Trophoblast cell (in vitro differentiated cells and primary cell): ENCODE results near the gene WHAMM.

Experiments
- DNase-seq, 2 donors: peaks; one replicate each; pipeline ENCODE4 v3.0.0-alpha.2; 2016
- H2AFZ ChIP-seq: 2 replicates; pipeline ENCODE4 v1.6.1; 2013; ENCODE audit warnings: low read length, moderate library complexity, mild to moderate bottlenecking; ENCODE audit not compliant: insufficient read depth, poor library complexity
- H2AK5ac ChIP-seq: 2 replicates; pipeline ENCODE4 v1.6.1; 2013; ENCODE audit warnings: mild to moderate bottlenecking, low read length
- H2BK120ac ChIP-seq: 2 replicates; pipeline ENCODE4 v1.6.1; 2013; ENCODE audit warnings: low read length, mild to moderate bottlenecking, moderate library complexity; ENCODE audit not compliant: insufficient read depth, poor library complexity
- H2BK12ac ChIP-seq: 2 replicates; pipeline ENCODE4 v1.6.1; 2013; ENCODE audit warnings: mild to moderate bottlenecking, low read length, moderate library complexity
- H2BK5ac ChIP-seq: 2 replicates; pipeline ENCODE4 v1.6.1; 2013; ENCODE audit warnings: low read length, low read depth, moderate library complexity, mild to moderate bottlenecking; ENCODE audit not compliant: poor library complexity
- H3K14ac ChIP-seq: 2 replicates; pipeline ENCODE4 v1.6.1; 2013; ENCODE audit warnings: mild to moderate bottlenecking, low read length
- H3K18ac ChIP-seq: 2 replicates; pipeline ENCODE4 v1.6.1; 2013; ENCODE audit warnings: mild to moderate bottlenecking, low read length
- H3K23ac ChIP-seq: 2 replicates; pipeline ENCODE4 v1.6.1; 2013; ENCODE audit warnings: low read length
- H3K27ac ChIP-seq: 2 replicates; pipeline ENCODE4 v1.5.1; 2013; ENCODE audit warnings: low read depth, mild to moderate bottlenecking, inconsistent platforms, low read length, moderate library complexity
- H3K27me3 ChIP-seq: 2 replicates; pipeline ENCODE4 v1.6.1; 2013; ENCODE audit warnings: inconsistent platforms, mild to moderate bottlenecking, low read length, moderate library complexity; ENCODE audit not compliant: insufficient read depth
- H3K36me3 ChIP-seq, 2 experiments: 1 replicate in 1 of 2; 2 replicates in 1 of 2; pipeline ENCODE4 v1.6.1; 2013; ENCODE audit warnings: low read length in 2 of 2, mild to moderate bottlenecking in 2 of 2, moderate library complexity in 1 of 2; ENCODE audit not compliant: insufficient read depth in 2 of 2, control insufficient read depth in 1 of 2
- H3K4ac ChIP-seq: 2 replicates; pipeline ENCODE4 v1.6.1; 2013; ENCODE audit warnings: low read depth, mild to moderate bottlenecking, low read length, moderate library complexity
- H3K4me1 ChIP-seq, 2 experiments: 1 replicate in 1 of 2; 2 replicates in 1 of 2; pipeline ENCODE4 v1.6.1; 2013; ENCODE audit warnings: low read length in 2 of 2, mild to moderate bottlenecking in 2 of 2, moderate library complexity in 1 of 2; ENCODE audit not compliant: insufficient read depth in 2 of 2, control insufficient read depth in 1 of 2
- H3K4me2 ChIP-seq: 2 replicates; pipeline ENCODE4 v1.6.1; 2013; ENCODE audit warnings: inconsistent platforms, mild to moderate bottlenecking, low read length, moderate library complexity
- H3K4me3 ChIP-seq: 2 replicates; pipeline ENCODE4 v1.5.1; 2013; ENCODE audit warnings: mild to moderate bottlenecking, low read depth, low read length, inconsistent platforms
- H3K79me1 ChIP-seq: one replicate; pipeline ENCODE4 v1.6.1; 2013; ENCODE audit warnings: low read length
- H3K79me2 ChIP-seq: 2 replicates; pipeline ENCODE4 v1.6.1; 2013; ENCODE audit warnings: low read length, mild to moderate bottlenecking; ENCODE audit not compliant: control insufficient read depth, insufficient read depth, poor library complexity
- H3K9ac ChIP-seq: 2 replicates; pipeline ENCODE4 v1.6.1; 2013; ENCODE audit warnings: mild to moderate bottlenecking, low read length
- H3K9me3 ChIP-seq: 2 replicates; pipeline ENCODE4 v1.6.1; 2013; ENCODE audit warnings: low read depth, mild to moderate bottlenecking, control low read depth, inconsistent platforms, low read length; ENCODE audit not compliant: insufficient read depth
- H4K12ac ChIP-seq: 2 replicates; pipeline ENCODE4 v1.6.1; 2013; ENCODE audit warnings: low read depth, mild to moderate bottlenecking, low read length, moderate library complexity
- H4K8ac ChIP-seq: 2 replicates; pipeline ENCODE4 v1.6.1; 2013; ENCODE audit warnings: low read depth, mild to moderate bottlenecking, low read length, moderate library complexity
- H4K91ac ChIP-seq: one replicate; pipeline ENCODE4 v1.6.1; 2013; ENCODE audit warnings: low read depth, mild to moderate bottlenecking, low read length, moderate library complexity
- WGBS: extraction: QIAGEN DNeasy Blood & Tissue Kit; methylation state at CpG from one replicate; pipeline ENCODE4 v1.1.7; 2013; ENCODE audit warnings: missing lambda C conversion rate; ENCODE audit not compliant: insufficient read length, insufficient coverage; ENCODE audit errors: extremely low coverage; 5-methylcytosine and 5-hydroxymethylcytosine counted together

Gene WHAMM

GRCh38 chr15:82832601-82833361 is 23.4 kb downstream of the WHAMM start:
- Histone ChIP-seq H3K23ac (no peak overlapping the region), H3K27ac (no peak overlapping the region), H3K9ac (no peak overlapping the region), H3K4me3 (no peak overlapping the region), H3K79me2 (no peaks in the 10 kb centered on the region), H4K91ac (no peak overlapping the region), H3K27me3 (no peaks in the 10 kb centered on the region), H3K79me1 (no peaks in the 10 kb centered on the region), H2AK5ac (no peak overlapping the region), H3K9me3 (no peaks in the 10 kb centered on the region), H3K4me1 (no peaks in the 10 kb centered on the region), H2BK5ac (no peak overlapping the region), H4K8ac (no peak overlapping the region), H3K36me3 (peaks cover 40 to 57% of the 10 kb centered on the region in 2 experiments), H3K18ac (no peak overlapping the region), H3K4me2 (no peak overlapping the region), H4K12ac (no peak overlapping the region), H2BK12ac (no peak overlapping the region), H3K4ac (no peak overlapping the region), H2BK120ac (no peak overlapping the region), H3K14ac (no peak overlapping the region), H2AFZ (no peak overlapping the region)
- WGBS: no CpG with 5 or more reads among the region's 13 CpGs
- peak in 1 of 2 donors; percentile 49 for DNase-seq

GRCh38 chr15:82833362-82833682 is 23.9 kb downstream of the WHAMM start:
- Histone ChIP-seq H3K4me3 (no peak overlapping the region), H3K27me3 (no peaks in the 10 kb centered on the region), H3K14ac (no peak overlapping the region), H3K4ac (no peak overlapping the region), H3K4me1 (no peaks in the 10 kb centered on the region), H3K4me2 (no peak overlapping the region), H3K79me2 (no peaks in the 10 kb centered on the region), H3K9me3 (no peaks in the 10 kb centered on the region), H3K9ac (no peak overlapping the region), H3K36me3 (peaks cover 37 to 52% of the 10 kb centered on the region in 2 experiments), H4K8ac (no peak overlapping the region), H3K23ac (no peak overlapping the region), H3K18ac (no peak overlapping the region), H4K12ac (no peak overlapping the region), H2BK12ac (no peak overlapping the region), H3K79me1 (no peaks in the 10 kb centered on the region), H2BK120ac (no peak overlapping the region), H2BK5ac (no peak overlapping the region), H4K91ac (no peak overlapping the region), H2AFZ (no peak overlapping the region), H3K27ac (no peak overlapping the region), H2AK5ac (no peak overlapping the region)
- no CpG with 5 or more reads among the region's 4 CpGs for WGBS
- DNase-seq: no peak

GRCh38 chr15:82835391-82835917 is 26.0 kb downstream of the WHAMM start:
- Histone ChIP-seq H3K14ac (no peak overlapping the region), H3K27me3 (no peaks in the 10 kb centered on the region), H2BK12ac (no peak overlapping the region), H3K4me3 (peak overlapping the region; percentile 5), H3K18ac (no peak overlapping the region), H3K4me1 (no peaks in the 10 kb centered on the region), H2BK5ac (no peak overlapping the region), H3K4ac (no peak overlapping the region), H3K79me2 (no peaks in the 10 kb centered on the region), H3K9ac (peak overlapping the region; percentile 13), H3K36me3 (peaks cover 30 to 43% of the 10 kb centered on the region in 2 experiments), H4K8ac (no peak overlapping the region), H3K27ac (no peak overlapping the region), H2AFZ (no peak overlapping the region), H4K91ac (no peak overlapping the region), H3K9me3 (no peaks in the 10 kb centered on the region), H4K12ac (no peak overlapping the region), H2BK120ac (no peak overlapping the region), H3K23ac (no peak overlapping the region), H2AK5ac (no peak overlapping the region), H3K4me2 (no peak overlapping the region), H3K79me1 (no peaks in the 10 kb centered on the region)
- no peak for DNase-seq
- no CpG with 5 or more reads among the region's 7 CpGs for WGBS

GRCh38 chr15:82838096-82838735 is 28.8 kb downstream of the WHAMM start:
- Histone ChIP-seq H3K27me3 (no peaks in the 10 kb centered on the region), H4K8ac (no peak overlapping the region), H3K14ac (no peak overlapping the region), H3K79me1 (no peaks in the 10 kb centered on the region), H3K4me2 (no peak overlapping the region), H3K23ac (no peak overlapping the region), H3K18ac (no peak overlapping the region), H3K27ac (no peak overlapping the region), H3K4me1 (no peaks in the 10 kb centered on the region), H3K36me3 (peaks cover 22 to 31% of the 10 kb centered on the region in 2 experiments), H2BK120ac (no peak overlapping the region), H3K9me3 (no peaks in the 10 kb centered on the region), H3K4ac (no peak overlapping the region), H3K4me3 (no peak overlapping the region), H2BK12ac (no peak overlapping the region), H2AFZ (no peak overlapping the region), H2BK5ac (no peak overlapping the region), H3K79me2 (no peaks in the 10 kb centered on the region), H2AK5ac (no peak overlapping the region), H4K12ac (no peak overlapping the region), H3K9ac (no peak overlapping the region), H4K91ac (no peak overlapping the region)
- no CpG with 5 or more reads among the region's 14 CpGs for WGBS
- no peak for DNase-seq
